ENCODE data around the gene MINAR2. TPM values are rescaled to one million over a fixed set of nuclear protein-coding genes. Genes with fewer than 3 reads are reported as not detected.

Gene MINAR2
- total RNA-seq, 1 experiment from 2014 or later = not detected

- Histone ChIP-seq H3K4me3 (ENCODE audit: low read depth, low read length, poor library complexity, severe bottlenecking) (no peak overlapping the region), H3K4me1 (ENCODE audit: insufficient read depth, low read length, poor library complexity, severe bottlenecking) (no peaks in the 10 kb centered on the region), H3K9me3 (ENCODE audit: low read depth, low read length, poor library complexity, severe bottlenecking) (no peaks in the 10 kb centered on the region), H3K36me3 (ENCODE audit: insufficient read depth, low read length, poor library complexity, severe bottlenecking) (no peaks in the 10 kb centered on the region), H3K27me3 (replicated peaks; ENCODE audit: insufficient read depth, low read depth, low read length, poor library complexity) (peaks cover 4% of the 10 kb centered on the region), H3K27ac (ENCODE audit: low read depth, low read length, poor library complexity, severe bottlenecking) (no peak overlapping the region)
- POLR2A ChIA-PET (ENCODE audit: low non-redundant PET) = no interaction called here
- CTCF ChIA-PET = no interaction called here
- TF ChIP-seq CTCF (conservative IDR thresholded peaks at IDR 0.05; ENCODE audit: low read depth, low read length) (no peak), EZH2 (IDR thresholded peaks at IDR 0.05; ENCODE audit: borderline replicate concordance, low read depth, low read length, poor library complexity, severe bottlenecking) (no peak)
- BruUV-seq (replicated peaks) = no TSS peak
- DNase-seq (ENCODE audit: low spot score) = no peak
- intact Hi-C loops (cut with micrococcal nuclease; ENCODE audit: unreplicated experiment) = loop anchor here (5.0 kb wide), 4 partner anchors 224 to 1554 kb away; no protein-coding TSS in a partner anchor
Measured at GRCh38 chr5:129766798-129767197, 18.9 kb downstream of the MINAR2 start.

DNA sequence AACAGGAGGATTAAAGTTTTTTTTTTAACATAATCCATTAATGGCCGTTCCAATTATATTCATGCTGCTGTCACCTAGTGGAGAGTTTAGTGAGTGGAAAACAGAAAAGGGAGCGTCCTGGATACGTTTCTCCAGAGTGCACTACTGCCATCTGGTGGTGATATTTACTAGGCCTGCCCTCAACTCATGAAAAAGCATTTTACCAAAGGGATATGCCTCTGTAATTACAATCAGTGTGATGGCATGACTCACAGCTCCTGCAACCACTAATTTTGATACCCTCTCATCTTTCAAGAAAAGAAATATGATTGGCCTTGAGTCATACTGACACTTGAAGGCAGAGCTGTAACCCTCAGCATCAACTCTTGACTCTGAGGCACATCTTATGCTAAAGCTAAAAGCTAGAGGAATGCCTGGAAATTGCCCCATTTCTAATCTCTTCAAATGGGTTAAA, 20.1 kb downstream of the MINAR2 start:
- intact Hi-C loops (cut with micrococcal nuclease; ENCODE audit: unreplicated experiment) = loop anchor here (1.0 to 5.0 kb wide), 6 partner anchors 104 to 1556 kb away; no protein-coding TSS in a partner anchor
- ChIA-PET POLR2A (ENCODE audit: low non-redundant PET) (no interaction called here), CTCF (no interaction called here)
- TF ChIP-seq CTCF (conservative IDR thresholded peaks at IDR 0.05; ENCODE audit: low read depth, low read length) (peak; percentile 96), EZH2 (IDR thresholded peaks at IDR 0.05; ENCODE audit: borderline replicate concordance, low read depth, low read length, poor library complexity, severe bottlenecking) (no peak)
- no TSS peak for BruUV-seq (replicated peaks)
- peak; percentile 93 for DNase-seq (ENCODE audit: low spot score)
- Histone ChIP-seq H3K9me3 (ENCODE audit: low read depth, low read length, poor library complexity, severe bottlenecking) (no peaks in the 10 kb centered on the region), H3K4me1 (ENCODE audit: insufficient read depth, low read length, poor library complexity, severe bottlenecking) (no peaks in the 10 kb centered on the region), H3K27me3 (replicated peaks; ENCODE audit: insufficient read depth, low read depth, low read length, poor library complexity) (peaks cover 4% of the 10 kb centered on the region), H3K4me3 (ENCODE audit: low read depth, low read length, poor library complexity, severe bottlenecking) (no peak overlapping the region), H3K36me3 (ENCODE audit: insufficient read depth, low read length, poor library complexity, severe bottlenecking) (no peaks in the 10 kb centered on the region), H3K27ac (ENCODE audit: low read depth, low read length, poor library complexity, severe bottlenecking) (no peak overlapping the region)

- CTCF ChIA-PET = no interaction called here
- no peak for TF ChIP-seq EZH2 (IDR thresholded peaks at IDR 0.05; ENCODE audit: borderline replicate concordance, low read depth, low read length, poor library complexity, severe bottlenecking)
- no peak for TF ChIP-seq CTCF (conservative IDR thresholded peaks at IDR 0.05; ENCODE audit: low read depth, low read length)
Measured at GRCh38 chr5:129768735-129769134, 20.8 kb downstream of the MINAR2 start.

More at GRCh38 chr5:129768735-129769134, 20.8 kb downstream of the MINAR2 start:
- no TSS peak for BruUV-seq (replicated peaks)
- H3K9me3 ChIP-seq (ENCODE audit: low read depth, low read length, poor library complexity, severe bottlenecking) = no peaks in the 10 kb centered on the region
- no peaks in the 10 kb centered on the region for H3K36me3 ChIP-seq (ENCODE audit: insufficient read depth, low read length, poor library complexity, severe bottlenecking)
- peaks cover 2% of the 10 kb centered on the region for H3K27me3 ChIP-seq (replicated peaks; ENCODE audit: insufficient read depth, low read depth, low read length, poor library complexity)
- DNase-seq (ENCODE audit: low spot score) = no peak
- intact Hi-C loops (cut with micrococcal nuclease; ENCODE audit: unreplicated experiment) = loop anchor here (1.0 to 5.0 kb wide), 6 partner anchors 104 to 1556 kb away; no protein-coding TSS in a partner anchor
- no peaks in the 10 kb centered on the region for H3K4me1 ChIP-seq (ENCODE audit: insufficient read depth, low read length, poor library complexity, severe bottlenecking)
- no peak overlapping the region for H3K27ac ChIP-seq (ENCODE audit: low read depth, low read length, poor library complexity, severe bottlenecking)
- no peak overlapping the region for H3K4me3 ChIP-seq (ENCODE audit: low read depth, low read length, poor library complexity, severe bottlenecking)
- POLR2A ChIA-PET (ENCODE audit: low non-redundant PET) = no interaction called here

All from A673 (cell line).